Lower lobe of right lung (tissue), 2 donors: ENCODE data around the gene ETFDH. TPM values are rescaled to one million over a fixed set of nuclear protein-coding genes. Genes with fewer than 3 reads are reported as not detected.

Experiments
- ATAC-seq, 2 donors: fragments of 200-7000 bp; cut with Tn5 transposase; one replicate each; pipeline ENCODE4 v1.9.1; 2020 to 2022; ENCODE audit warnings: mild to moderate bottlenecking in 2 of 2, moderate library complexity in 2 of 2
- DNase-seq: peaks from one replicate; pipeline ENCODE4 v3.0.0-alpha.2; 2020
- H3K27ac ChIP-seq: fragments of 200-600 bp; one replicate; pipeline ENCODE4 v1.8.0; 2022
- H3K27me3 ChIP-seq: fragments of 200-600 bp; one replicate; pipeline ENCODE4 v1.8.0; 2022; ENCODE audit warnings: low read depth
- H3K36me3 ChIP-seq: fragments of 200-600 bp; one replicate; pipeline ENCODE4 v1.8.0; 2022; ENCODE audit warnings: mild to moderate bottlenecking
- H3K4me1 ChIP-seq: fragments of 200-600 bp; one replicate; pipeline ENCODE4 v1.8.0; 2022
- H3K4me3 ChIP-seq: fragments of 200-600 bp; one replicate; pipeline ENCODE4 v1.8.0; 2022; ENCODE audit warnings: mild to moderate bottlenecking
- H3K9me3 ChIP-seq: fragments of 200-600 bp; one replicate; pipeline ENCODE4 v1.8.0; 2022
- CTCF ChIP-seq: fragments of 200-600 bp; IDR thresholded peaks from one replicate; pipeline ENCODE4 v1.8.0; 2022; ENCODE audit warnings: antibody characterized with exemption, mild to moderate bottlenecking
- intact Hi-C: fragments of 100-400 bp; cut with DNase I; formaldehyde crosslinking; loops from one replicate; pipeline ENCODE4 v1.11.0; 2022
- total RNA-seq: library from RNA; stranded (reverse); fragmentation: NEBNext Ultra II Directional; extraction: Animal tissue kit (Norgen Biotek cat#: 25700); gene quantifications from one replicate; pipeline ENCODE4 v1.2.1, GENCODE V29; 2021
- donor health status: DM: no; HTN: yes; CAD: no; lungs with severe emphysema.

ETFDH gene
- total RNA-seq, 1 donor from 2014 or later: 27.7 TPM

- DNase-seq (no peak), ATAC-seq (no peak)
- Histone ChIP-seq H3K27me3 (no peaks in the 10 kb centered on the region), H3K4me3 (no peak overlapping the region), H3K9me3 (no peaks in the 10 kb centered on the region), H3K36me3 (peaks cover 15% of the 10 kb centered on the region), H3K4me1 (peaks cover 13% of the 10 kb centered on the region), H3K27ac (no peak overlapping the region)
- intact Hi-C loops: no loop called here
- no peak for TF ChIP-seq CTCF
Observed at GRCh38 chr4:158724637-158725036, 52.5 kb downstream of the ETFDH start.

- no peak for TF ChIP-seq CTCF
- H3K9me3 ChIP-seq: no peaks in the 10 kb centered on the region
- no peak overlapping the region for H3K4me3 ChIP-seq
- no peaks in the 10 kb centered on the region for H3K36me3 ChIP-seq
- ATAC-seq (no peak), DNase-seq (no peak)
- H3K27me3 ChIP-seq: no peaks in the 10 kb centered on the region
- no peak overlapping the region for H3K27ac ChIP-seq
- peaks cover 9% of the 10 kb centered on the region for H3K4me1 ChIP-seq
- intact Hi-C loops: no loop called here
Observed at GRCh38 chr4:158726633-158727032, 54.5 kb downstream of the ETFDH start.

- H3K36me3 ChIP-seq: no peaks in the 10 kb centered on the region
- no peak for ATAC-seq
- no peak for TF ChIP-seq CTCF
Observed at GRCh38 chr4:158728236-158728635, 56.1 kb downstream of the ETFDH start.

GRCh38 chr4:158729716-158730559 is 57.8 kb downstream of the ETFDH start:
- no peaks in the 10 kb centered on the region for H3K4me1 ChIP-seq
- no peaks in the 10 kb centered on the region for H3K9me3 ChIP-seq
- DNase-seq (no peak), ATAC-seq (peak; percentile 86 to 97)
- TF ChIP-seq CTCF: peak; percentile 84
- H3K4me3 ChIP-seq: no peak overlapping the region
- no peaks in the 10 kb centered on the region for H3K36me3 ChIP-seq
- no peaks in the 10 kb centered on the region for H3K27me3 ChIP-seq
- intact Hi-C loops: no loop called here
- no peak overlapping the region for H3K27ac ChIP-seq

More at GRCh38 chr4:158728236-158728635, 56.1 kb downstream of the ETFDH start:
- H3K4me1 ChIP-seq: no peaks in the 10 kb centered on the region
- no peak overlapping the region for H3K4me3 ChIP-seq
- H3K27ac ChIP-seq: no peak overlapping the region
- DNase-seq: no peak
- H3K27me3 ChIP-seq: no peaks in the 10 kb centered on the region
- H3K9me3 ChIP-seq: no peaks in the 10 kb centered on the region
- intact Hi-C loops: no loop called here

- Histone ChIP-seq H3K36me3 (no peaks in the 10 kb centered on the region), H3K9me3 (no peaks in the 10 kb centered on the region), H3K4me1 (no peaks in the 10 kb centered on the region), H3K27me3 (no peaks in the 10 kb centered on the region), H3K4me3 (no peak overlapping the region), H3K27ac (no peak overlapping the region)
- intact Hi-C loops: no loop called here
- DNase-seq: no peak
- ATAC-seq: no peak
- TF ChIP-seq CTCF: no peak
Observed at GRCh38 chr4:158738866-158739265, 66.8 kb downstream of the ETFDH start.
